HCT116 (cell line): Measurements from ENCODE around the gene CCL7. TPM values are rescaled to one million over a fixed set of nuclear protein-coding genes. Genes with fewer than 3 reads are reported as not detected.

Source experiments
- ATAC-seq: fragments of 200-7000 bp; cut with Tn5 transposase; 2 replicates; pipeline ENCODE4 v1.9.1; 2020; ENCODE audit warnings: mild to moderate bottlenecking, moderate library complexity
- BruUV-seq: library from RNA; stranded (reverse); fragments of 400-500 nt; replicated peaks from 2 replicates; lab custom pipeline; 2021; lab: Mats Ljungman, UMichigan
- CTCF ChIA-PET: fragments of 300-600 bp; sonication (Branson Sonifier 250); formaldehyde crosslinking; loops from one replicate; lab custom pipeline; 2021; ENCODE audit warnings: antibody characterized with exemption; lab: Charles Lee
- POLR2A ChIA-PET: fragments of 300-600, 350-600 bp; sonication (Branson Sonifier 250); formaldehyde crosslinking; loops from one replicate; lab custom pipeline; 2021; ENCODE audit warnings: antibody characterized with exemption; lab: Charles Lee
- RAD21 ChIA-PET, 2 experiments: fragments of 300-600 bp; sonication (Branson Sonifier 250); formaldehyde crosslinking; loops; one replicate each; lab custom pipeline; 2023; ENCODE audit warnings: low total read pairs in 2 of 2; ENCODE audit not compliant: uncharacterized antibody in 2 of 2, unreplicated experiment in 2 of 2, low non-redundant PET in 1 of 2; lab: Charles Lee
- DNase-seq: peaks from one replicate; pipeline ENCODE4 v3.0.0-alpha.2; 2010; ENCODE audit warnings: low read depth, low spot score
- H2AFZ ChIP-seq: fragments of 200-600 bp; shearing (Covaris generic), sonication (generic); 2 replicates; pipeline ENCODE4 v1.6.1; 2017; ENCODE audit warnings: low read depth, mixed run types, mixed read lengths, antibody characterized with exemption, low read length; ENCODE audit not compliant: poor library complexity, severe bottlenecking
- H3K27ac ChIP-seq: 2 replicates; pipeline ENCODE4 v1.5.1; 2012; ENCODE audit warnings: low read depth, low read length
- H3K27me3 ChIP-seq: fragments of 200-600 bp; sonication (generic); 2 replicates; pipeline ENCODE4 v1.6.1; 2016; ENCODE audit warnings: mixed run types, low read length, mixed read lengths; ENCODE audit not compliant: insufficient read depth
- H3K36me3 ChIP-seq, 2 experiments: fragments of 200-500 bp in 1 of 2; fragments of 200-600 bp in 1 of 2; sonication (Bioruptor generic) in 1 of 2; sonication (generic) in 1 of 2; 2 replicates each; pipeline versions ENCODE4 v1.5.1 to v1.6.1; 2014 to 2016; ENCODE audit warnings: low read length in 2 of 2, inconsistent platforms in 1 of 2, mixed read lengths in 1 of 2, mixed run types in 1 of 2; ENCODE audit not compliant: insufficient read depth in 2 of 2, control insufficient read depth in 1 of 2
- H3K4me1 ChIP-seq, 2 experiments: fragments of 200-600 bp in 1 of 2; sonication (generic) in 1 of 2; 2 replicates each; pipeline versions ENCODE4 v1.5.1 to v1.6.1; 2012 to 2017; ENCODE audit warnings: low read length in 2 of 2, inconsistent platforms in 1 of 2, mild to moderate bottlenecking in 1 of 2, mixed read lengths in 1 of 2, mixed run types in 1 of 2, moderate library complexity in 1 of 2; ENCODE audit not compliant: insufficient read depth in 2 of 2, control insufficient read depth in 1 of 2
- H3K4me2 ChIP-seq: fragments of 200-600 bp; sonication (generic); 2 replicates; pipeline ENCODE4 v1.6.1; 2017; ENCODE audit warnings: mixed run types, low read length, mixed read lengths
- H3K4me3 ChIP-seq, 2 experiments: fragments of 200-600 bp in 1 of 2; sonication (generic) in 1 of 2; replicated peaks in 1 of 2; 2 replicates each; pipeline ENCODE4 v1.5.1; 2011 to 2016; ENCODE audit warnings: low read length in 2 of 2, control low read depth in 1 of 2, low read depth in 1 of 2, mild to moderate bottlenecking in 1 of 2, mixed read lengths in 1 of 2, mixed run types in 1 of 2
- H3K79me2 ChIP-seq: fragments of 200-600 bp; sonication (generic); 2 replicates; pipeline ENCODE4 v1.6.1; 2017; ENCODE audit warnings: mild to moderate bottlenecking, mixed run types, low read length, moderate library complexity, mixed read lengths; ENCODE audit not compliant: insufficient read depth
- H3K9ac ChIP-seq: fragments of 200-600 bp; sonication (generic); 2 replicates; pipeline ENCODE4 v1.6.1; 2016; ENCODE audit warnings: low read length, mixed read lengths
- H3K9me2 ChIP-seq: fragments of 200-600 bp; sonication (generic), shearing (Covaris generic); 2 replicates; pipeline ENCODE4 v1.6.1; 2017; ENCODE audit warnings: mixed run types, mild to moderate bottlenecking, moderate library complexity; ENCODE audit not compliant: insufficient read depth
- H3K9me3 ChIP-seq, 2 experiments: fragments of 200-500 bp in 1 of 2; fragments of 200-600 bp in 1 of 2; sonication (Bioruptor generic) in 1 of 2; sonication (generic) in 1 of 2; 2 replicates each; pipeline ENCODE4 v1.6.1; 2014 to 2017; ENCODE audit warnings: low read length in 2 of 2, mixed read lengths in 2 of 2, inconsistent platforms in 1 of 2, low read depth in 1 of 2, mild to moderate bottlenecking in 1 of 2, mixed run types in 1 of 2, moderate library complexity in 1 of 2; ENCODE audit not compliant: control insufficient read depth in 1 of 2, insufficient read depth in 1 of 2
- H4K20me1 ChIP-seq: fragments of 200-600 bp; sonication (generic), shearing (Covaris generic); 2 replicates; pipeline ENCODE4 v1.6.1; 2017; ENCODE audit warnings: mixed run types, mild to moderate bottlenecking, moderate library complexity; ENCODE audit not compliant: insufficient read depth
- ATF3 ChIP-seq: IDR thresholded peaks from 2 replicates; pipeline ENCODE4 v1.6.1; 2012
- CBX3 ChIP-seq: IDR thresholded peaks from 2 replicates; pipeline ENCODE4 v1.6.1; 2012; ENCODE audit warnings: low read depth
- CEBPB ChIP-seq: IDR thresholded peaks from 2 replicates; pipeline ENCODE4 v1.6.1; 2012; ENCODE audit warnings: low read depth
- CTCF ChIP-seq, 3 experiments: fragments of 200-600 bp in 1 of 3; sonication (generic) in 1 of 3; IDR thresholded peaks in 2 of 3; conservative IDR thresholded peaks in 1 of 3; 2 replicates each; pipeline ENCODE4 v1.5.1; 2012 to 2017; ENCODE audit warnings: low read depth in 2 of 3, low read length in 2 of 3, antibody characterized with exemption in 1 of 3, borderline replicate concordance in 1 of 3, control low read depth in 1 of 3, mild to moderate bottlenecking in 1 of 3, mixed read lengths in 1 of 3, mixed run types in 1 of 3, moderate library complexity in 1 of 3; ENCODE audit not compliant: insufficient read depth in 1 of 3
- EGR1 ChIP-seq: IDR thresholded peaks from 2 replicates; pipeline ENCODE4 v1.6.1; 2012; ENCODE audit warnings: low read depth
- ELF1 ChIP-seq: IDR thresholded peaks from 2 replicates; pipeline ENCODE4 v1.6.1; 2012; ENCODE audit warnings: low read depth, borderline replicate concordance
- EZH2 ChIP-seq: fragments of 200-600 bp; sonication (generic); IDR thresholded peaks from 2 replicates; pipeline ENCODE4 v1.6.1; 2017; ENCODE audit warnings: antibody characterized with exemption, mixed run types
- FOSL1 ChIP-seq: IDR thresholded peaks from 2 replicates; pipeline ENCODE4 v1.6.1; 2012; ENCODE audit warnings: low read depth
- JUND ChIP-seq: IDR thresholded peaks from 2 replicates; pipeline ENCODE4 v1.6.1; 2012
- POLR2A ChIP-seq: IDR thresholded peaks from 2 replicates; pipeline ENCODE4 v1.7.0; 2011; ENCODE audit warnings: borderline replicate concordance; ENCODE audit not compliant: insufficient read depth, insufficient read length; ENCODE audit errors: extremely low read depth
- POLR2AphosphoS5 ChIP-seq: IDR thresholded peaks from 2 replicates; pipeline ENCODE4 v1.6.1; 2011; ENCODE audit warnings: mild to moderate bottlenecking, low read depth, low read length, moderate library complexity
- SIN3A ChIP-seq: IDR thresholded peaks from 2 replicates; pipeline ENCODE4 v1.6.1; 2012; ENCODE audit warnings: low read depth
- SP1 ChIP-seq: IDR thresholded peaks from 2 replicates; pipeline ENCODE4 v1.6.1; 2012; ENCODE audit warnings: low read depth
- SRF ChIP-seq: IDR thresholded peaks from 2 replicates; pipeline ENCODE4 v1.6.1; 2012; ENCODE audit warnings: low read depth
- TCF7L2 ChIP-seq: IDR thresholded peaks from 2 replicates; pipeline ENCODE4 v1.7.0; 2011; ENCODE audit warnings: borderline replicate concordance, inconsistent platforms; ENCODE audit not compliant: insufficient read depth, insufficient read length; ENCODE audit errors: extremely low read depth
- YY1 ChIP-seq: IDR thresholded peaks from 2 replicates; pipeline ENCODE4 v1.6.1; 2011; ENCODE audit warnings: low read length, low read depth, moderate library complexity, mild to moderate bottlenecking; ENCODE audit not compliant: insufficient replicate concordance; ENCODE audit errors: extremely low read depth
- ZFX ChIP-seq: fragments of 450-650 bp; IDR thresholded peaks from 2 replicates; pipeline ENCODE4 v1.6.1; 2017
- ZNF274 ChIP-seq: fragments of 200-500 bp; sonication (Bioruptor generic); IDR thresholded peaks from 2 replicates; pipeline ENCODE4 v1.6.1; 2014; ENCODE audit warnings: mild to moderate bottlenecking, low read depth, low read length, inconsistent platforms
- intact Hi-C: fragments of 100-400 bp; cut with micrococcal nuclease; formaldehyde crosslinking; loops from 2 replicates; pipeline ENCODE4 v1.10.0; 2022
- total RNA-seq: library from RNA; stranded (reverse); gene quantifications from one replicate; pipeline ENCODE4 v1.2.1, GENCODE V29; 2021; ENCODE audit not compliant: unreplicated experiment
- TF ChIP-seq, protein P1 (sequence below): IDR thresholded peaks from 2 replicates; pipeline ENCODE4 v1.6.1; 2012; ENCODE audit warnings: low read depth
- TF ChIP-seq, protein P2 (sequence below): IDR thresholded peaks from 2 replicates; pipeline ENCODE4 v1.6.1; 2011; ENCODE audit warnings: mild to moderate bottlenecking, low read length, moderate library complexity; ENCODE audit not compliant: insufficient replicate concordance; ENCODE audit errors: extremely low read depth
- TF ChIP-seq, protein P3 (sequence below): IDR thresholded peaks from 2 replicates; pipeline ENCODE4 v1.6.1; 2012

CCL7 gene
- total RNA-seq, 1 experiment from 2014 or later, result not detected

DNA sequence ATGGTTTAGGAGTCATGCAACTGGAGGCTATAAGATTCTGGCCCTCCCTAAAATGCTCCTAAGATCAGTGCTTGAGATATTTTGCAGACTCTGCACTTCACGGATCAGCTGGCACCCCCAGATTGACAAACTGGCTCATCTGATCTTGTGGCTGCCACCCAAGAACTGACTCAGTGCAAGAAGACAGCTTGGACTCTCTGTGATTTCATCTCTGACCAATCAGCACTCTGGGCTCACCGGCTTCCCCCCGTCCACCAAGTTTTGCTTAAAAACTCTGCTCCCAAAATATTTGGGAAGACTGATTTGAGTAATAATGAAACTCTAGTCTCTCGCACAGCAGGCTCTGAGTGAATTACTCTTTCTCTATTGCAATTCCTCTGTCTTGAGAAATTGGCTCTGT lies 41.2 kb upstream of the CCL7 start (continued):
- TF ChIP-seq YY1 (no peak), CEBPB (no peak), ZNF274 (no peak), ZFX (no peak)

- BruUV-seq, result no TSS peak
- TF ChIP-seq JUND, result no peak
- TF ChIP-seq CBX3, result no peak
- TF ChIP-seq, protein P1, sequence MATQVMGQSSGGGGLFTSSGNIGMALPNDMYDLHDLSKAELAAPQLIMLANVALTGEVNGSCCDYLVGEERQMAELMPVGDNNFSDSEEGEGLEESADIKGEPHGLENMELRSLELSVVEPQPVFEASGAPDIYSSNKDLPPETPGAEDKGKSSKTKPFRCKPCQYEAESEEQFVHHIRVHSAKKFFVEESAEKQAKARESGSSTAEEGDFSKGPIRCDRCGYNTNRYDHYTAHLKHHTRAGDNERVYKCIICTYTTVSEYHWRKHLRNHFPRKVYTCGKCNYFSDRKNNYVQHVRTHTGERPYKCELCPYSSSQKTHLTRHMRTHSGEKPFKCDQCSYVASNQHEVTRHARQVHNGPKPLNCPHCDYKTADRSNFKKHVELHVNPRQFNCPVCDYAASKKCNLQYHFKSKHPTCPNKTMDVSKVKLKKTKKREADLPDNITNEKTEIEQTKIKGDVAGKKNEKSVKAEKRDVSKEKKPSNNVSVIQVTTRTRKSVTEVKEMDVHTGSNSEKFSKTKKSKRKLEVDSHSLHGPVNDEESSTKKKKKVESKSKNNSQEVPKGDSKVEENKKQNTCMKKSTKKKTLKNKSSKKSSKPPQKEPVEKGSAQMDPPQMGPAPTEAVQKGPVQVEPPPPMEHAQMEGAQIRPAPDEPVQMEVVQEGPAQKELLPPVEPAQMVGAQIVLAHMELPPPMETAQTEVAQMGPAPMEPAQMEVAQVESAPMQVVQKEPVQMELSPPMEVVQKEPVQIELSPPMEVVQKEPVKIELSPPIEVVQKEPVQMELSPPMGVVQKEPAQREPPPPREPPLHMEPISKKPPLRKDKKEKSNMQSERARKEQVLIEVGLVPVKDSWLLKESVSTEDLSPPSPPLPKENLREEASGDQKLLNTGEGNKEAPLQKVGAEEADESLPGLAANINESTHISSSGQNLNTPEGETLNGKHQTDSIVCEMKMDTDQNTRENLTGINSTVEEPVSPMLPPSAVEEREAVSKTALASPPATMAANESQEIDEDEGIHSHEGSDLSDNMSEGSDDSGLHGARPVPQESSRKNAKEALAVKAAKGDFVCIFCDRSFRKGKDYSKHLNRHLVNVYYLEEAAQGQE, result no peak
- TF ChIP-seq SP1, result no peak
- no peak for TF ChIP-seq EZH2
- TF ChIP-seq TCF7L2, result no peak
- no peak for TF ChIP-seq ELF1
- TF ChIP-seq CEBPB, result no peak
- TF ChIP-seq, protein P2, sequence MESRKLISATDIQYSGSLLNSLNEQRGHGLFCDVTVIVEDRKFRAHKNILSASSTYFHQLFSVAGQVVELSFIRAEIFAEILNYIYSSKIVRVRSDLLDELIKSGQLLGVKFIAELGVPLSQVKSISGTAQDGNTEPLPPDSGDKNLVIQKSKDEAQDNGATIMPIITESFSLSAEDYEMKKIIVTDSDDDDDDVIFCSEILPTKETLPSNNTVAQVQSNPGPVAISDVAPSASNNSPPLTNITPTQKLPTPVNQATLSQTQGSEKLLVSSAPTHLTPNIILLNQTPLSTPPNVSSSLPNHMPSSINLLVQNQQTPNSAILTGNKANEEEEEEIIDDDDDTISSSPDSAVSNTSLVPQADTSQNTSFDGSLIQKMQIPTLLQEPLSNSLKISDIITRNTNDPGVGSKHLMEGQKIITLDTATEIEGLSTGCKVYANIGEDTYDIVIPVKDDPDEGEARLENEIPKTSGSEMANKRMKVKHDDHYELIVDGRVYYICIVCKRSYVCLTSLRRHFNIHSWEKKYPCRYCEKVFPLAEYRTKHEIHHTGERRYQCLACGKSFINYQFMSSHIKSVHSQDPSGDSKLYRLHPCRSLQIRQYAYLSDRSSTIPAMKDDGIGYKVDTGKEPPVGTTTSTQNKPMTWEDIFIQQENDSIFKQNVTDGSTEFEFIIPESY, result no peak
- no peak for TF ChIP-seq SRF
- no peak for TF ChIP-seq ATF3
- no peak for TF ChIP-seq CTCF (IDR thresholded peaks at IDR 0.05 in 2 of 3, conservative IDR thresholded peaks at IDR 0.05 in 1 of 3; ENCODE audit: borderline replicate concordance in 1 of 3, insufficient read depth in 1 of 3, low read depth in 2 of 3, low read length in 2 of 3)
- no peak for TF ChIP-seq POLR2A
- TF ChIP-seq EGR1, result no peak
- no peak for TF ChIP-seq POLR2AphosphoS5
- TF ChIP-seq SIN3A, result no peak
- TF ChIP-seq FOSL1, result no peak
- TF ChIP-seq, protein P3, sequence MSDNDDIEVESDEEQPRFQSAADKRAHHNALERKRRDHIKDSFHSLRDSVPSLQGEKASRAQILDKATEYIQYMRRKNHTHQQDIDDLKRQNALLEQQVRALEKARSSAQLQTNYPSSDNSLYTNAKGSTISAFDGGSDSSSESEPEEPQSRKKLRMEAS, result no peak
These were observed 39.7 kb upstream of the CCL7 start for GRCh38 chr17:34230342-34230741.

More at GRCh38 chr17:34230342-34230741, 39.7 kb upstream of the CCL7 start:
- Histone ChIP-seq H3K36me3 (no peaks in the 10 kb centered on the region), H3K4me1 (no peaks in the 10 kb centered on the region), H3K4me3 (no peak overlapping the region), H3K9me2 (no peaks in the 10 kb centered on the region), H2AFZ (no peak overlapping the region), H3K27ac (no peak overlapping the region), H3K27me3 (no peaks in the 10 kb centered on the region), H3K9ac (no peak overlapping the region), H3K79me2 (no peaks in the 10 kb centered on the region), H4K20me1 (no peaks in the 10 kb centered on the region), H3K4me2 (no peak overlapping the region), H3K9me3 (peaks cover 5 to 8% of the 10 kb centered on the region in 2 experiments; a peak in 1 of 4 replicates)
- ChIA-PET RAD21 (no interaction called here), CTCF (no interaction called here), POLR2A (no interaction called here)
- ATAC-seq (no peak), DNase-seq (no peak)
- intact Hi-C loops, result no loop called here
